ENCODE results near the gene ACAA2. TPM values are rescaled to one million over a fixed set of nuclear protein-coding genes. Genes with fewer than 3 reads are reported as not detected.
A peak's percentile ranks its signal among the peaks of the same experiment; 100 is the strongest.

Gene ACAA2
- polyA plus RNA-seq, 2 of the 4 experiments (the other 2 are of a cell fraction): 30.9 to 47.5 TPM

DNA sequence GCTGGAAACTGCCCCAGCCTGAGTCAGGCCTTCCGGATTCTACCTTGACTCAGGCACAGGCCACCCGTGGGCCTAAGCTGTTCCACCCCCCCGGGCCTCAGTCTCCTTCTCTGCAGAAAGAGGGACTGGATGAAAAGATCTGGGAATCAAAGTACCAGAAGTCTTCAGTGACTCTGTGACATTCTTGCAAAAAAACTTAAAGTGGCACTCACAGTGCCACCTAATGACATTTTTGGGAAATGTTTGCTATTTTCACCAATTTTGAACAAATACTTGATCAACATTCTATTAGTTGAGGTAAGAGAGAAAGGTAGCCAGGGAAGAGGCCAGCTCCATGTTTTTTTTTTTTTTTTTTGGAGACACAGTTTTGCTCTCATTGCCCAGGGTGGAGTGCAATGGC lies 48.3 kb upstream of the ACAA2 start:
- H3K4me2 ChIP-seq: no peak overlapping the region
- POLR2A ChIA-PET: no interaction called here
- FAIRE-seq (no peak), DNase-seq (ENCODE audit: low read depth in 1 of 2, low spot score in 1 of 2) (no peak), ATAC-seq (no peak)
- no peak overlapping the region for H3K27ac ChIP-seq
- peaks cover 17% of the 10 kb centered on the region for H3K4me1 ChIP-seq
- no peaks in the 10 kb centered on the region for H3K9me3 ChIP-seq
- CTCF ChIA-PET: interaction anchor here (0.7 to 12.5 kb wide), 21 partner anchors 12 to 1358 kb away, joined by 3 to 176 read pairs (median 4); partner anchors contain the start of genes LIPG and MYO5B
- no peak overlapping the region for H3K4me3 ChIP-seq
- 17% methylated on average over 3 of the region's 3 CpGs for WGBS (ENCODE audit: missing lambda C conversion rate)
- TF ChIP-seq RAD21 (conservative IDR thresholded peaks at IDR 0.05 in 1 of 2, IDR thresholded peaks at IDR 0.05 in 1 of 2) (peak; percentile 46 to 50), SMC3 (IDR thresholded peaks at IDR 0.05) (peak; percentile 30; the same call in 1 of the 3 replicates), HEYL (CRISPR knock-in tag; IDR thresholded peaks at IDR 0.05) (no peak)
- TF ChIP-seq, protein P1, sequence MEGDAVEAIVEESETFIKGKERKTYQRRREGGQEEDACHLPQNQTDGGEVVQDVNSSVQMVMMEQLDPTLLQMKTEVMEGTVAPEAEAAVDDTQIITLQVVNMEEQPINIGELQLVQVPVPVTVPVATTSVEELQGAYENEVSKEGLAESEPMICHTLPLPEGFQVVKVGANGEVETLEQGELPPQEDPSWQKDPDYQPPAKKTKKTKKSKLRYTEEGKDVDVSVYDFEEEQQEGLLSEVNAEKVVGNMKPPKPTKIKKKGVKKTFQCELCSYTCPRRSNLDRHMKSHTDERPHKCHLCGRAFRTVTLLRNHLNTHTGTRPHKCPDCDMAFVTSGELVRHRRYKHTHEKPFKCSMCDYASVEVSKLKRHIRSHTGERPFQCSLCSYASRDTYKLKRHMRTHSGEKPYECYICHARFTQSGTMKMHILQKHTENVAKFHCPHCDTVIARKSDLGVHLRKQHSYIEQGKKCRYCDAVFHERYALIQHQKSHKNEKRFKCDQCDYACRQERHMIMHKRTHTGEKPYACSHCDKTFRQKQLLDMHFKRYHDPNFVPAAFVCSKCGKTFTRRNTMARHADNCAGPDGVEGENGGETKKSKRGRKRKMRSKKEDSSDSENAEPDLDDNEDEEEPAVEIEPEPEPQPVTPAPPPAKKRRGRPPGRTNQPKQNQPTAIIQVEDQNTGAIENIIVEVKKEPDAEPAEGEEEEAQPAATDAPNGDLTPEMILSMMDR (IDR thresholded peaks at IDR 0.05): peak; percentile 43

DNA sequence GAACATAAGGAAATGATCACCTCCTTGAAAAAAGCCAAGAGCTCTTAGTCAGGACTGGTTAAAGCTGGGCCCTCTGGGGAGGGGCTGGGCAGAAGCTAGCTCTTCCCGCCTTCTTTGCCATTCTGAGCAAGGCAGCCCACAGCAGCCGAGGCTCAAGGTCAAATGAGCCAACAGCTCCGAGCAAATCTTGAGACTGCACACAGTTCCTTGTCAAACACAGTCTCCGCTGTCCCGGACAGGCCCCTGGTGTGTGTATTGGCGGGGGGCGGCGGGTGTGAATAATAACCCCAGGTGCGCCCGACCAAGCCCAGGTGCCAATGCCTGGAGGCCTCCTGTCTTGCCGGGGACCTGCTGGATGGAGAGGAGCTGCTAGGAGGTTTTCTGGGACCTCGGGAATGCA lies 46.4 kb upstream of the ACAA2 start:
- Histone ChIP-seq H3K4me1 (peaks cover 17% of the 10 kb centered on the region), H3K4me2 (no peak overlapping the region), H3K9me3 (no peaks in the 10 kb centered on the region), H3K27ac (peak overlapping the region; percentile 83 to 91; a peak in 5 of 6 replicates), H3K4me3 (no peak overlapping the region)
- 50% methylated on average over 1 of the region's 12 CpGs for WGBS (ENCODE audit: missing lambda C conversion rate)
- ATAC-seq (no peak), DNase-seq (ENCODE audit: low read depth in 1 of 2, low spot score in 1 of 2) (no peak), FAIRE-seq (no peak)
- CTCF ChIA-PET: interaction anchor here (0.6 to 12.5 kb wide), 26 partner anchors 7 to 356 kb away, joined by 3 to 176 read pairs (median 6); partner anchors contain the start of genes ACAA2 and LIPG
- POLR2A ChIA-PET: no interaction called here
- TF ChIP-seq EHMT2 (IDR thresholded peaks at IDR 0.05; ENCODE audit: low read depth): no peak
- no peak for TF ChIP-seq TFCP2L1 (CRISPR knock-in tag; IDR thresholded peaks at IDR 0.05)
- no peak for TF ChIP-seq PBX3 (IDR thresholded peaks at IDR 0.05)
- no peak for TF ChIP-seq CHD4 (IDR thresholded peaks at IDR 0.05; ENCODE audit: borderline replicate concordance)
- TF ChIP-seq CEBPB (IDR thresholded peaks at IDR 0.05): no peak
- TF ChIP-seq HOXB13 (CRISPR knock-in tag; IDR thresholded peaks at IDR 0.05; ENCODE audit: low read depth): no peak
- TF ChIP-seq, protein P2, sequence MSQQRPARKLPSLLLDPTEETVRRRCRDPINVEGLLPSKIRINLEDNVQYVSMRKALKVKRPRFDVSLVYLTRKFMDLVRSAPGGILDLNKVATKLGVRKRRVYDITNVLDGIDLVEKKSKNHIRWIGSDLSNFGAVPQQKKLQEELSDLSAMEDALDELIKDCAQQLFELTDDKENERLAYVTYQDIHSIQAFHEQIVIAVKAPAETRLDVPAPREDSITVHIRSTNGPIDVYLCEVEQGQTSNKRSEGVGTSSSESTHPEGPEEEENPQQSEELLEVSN (IDR thresholded peaks at IDR 0.05; ENCODE audit: borderline replicate concordance, low read depth): no peak

- no peak for TF ChIP-seq ZNF302 (CRISPR knock-in tag; IDR thresholded peaks at IDR 0.05)
- TF ChIP-seq, protein P1 (IDR thresholded peaks at IDR 0.05): peak; percentile 18; the same call in 1 of the 3 replicates
- ATAC-seq (peak in 1 of 2 experiments; percentile 47; a peak in 3 of 6 replicates), FAIRE-seq (no peak), DNase-seq (ENCODE audit: low read depth in 1 of 2, low spot score in 1 of 2) (no peak)
- Histone ChIP-seq H3K27ac (peak overlapping the region; percentile 83 to 91), H3K9me3 (no peaks in the 10 kb centered on the region), H3K4me1 (peaks cover 17% of the 10 kb centered on the region), H3K4me2 (peak overlapping the region; percentile 70), H3K4me3 (no peak overlapping the region)
- ChIA-PET POLR2A (interaction anchor here (0.9 to 1.6 kb wide), 6 partner anchors 10 to 372 kb away, joined by 3 to 7 read pairs (median 6); partner anchors contain the start of genes ACAA2 and C18orf32), CTCF (interaction anchor here (0.7 to 12.5 kb wide), 44 partner anchors 8 to 685 kb away, joined by 3 to 176 read pairs (median 4); partner anchors contain the start of gene ACAA2)
- WGBS (ENCODE audit: missing lambda C conversion rate): 36% methylated on average over 6 of the region's 6 CpGs
Observed at GRCh38 chr18:49859021-49859359, 45.7 kb upstream of the ACAA2 start.

Measured in A549 (cell line).